ENCODE results near the gene GCNA. TPM values are rescaled to one million over a fixed set of nuclear protein-coding genes. Genes with fewer than 3 reads are reported as not detected.

The GCNA gene
- total and polyA plus RNA-seq, 2 of the 13 experiments (the other 11 are each of a cell fraction or from before 2014, with no cell fraction given): 0.38 to 0.66 TPM

DNA sequence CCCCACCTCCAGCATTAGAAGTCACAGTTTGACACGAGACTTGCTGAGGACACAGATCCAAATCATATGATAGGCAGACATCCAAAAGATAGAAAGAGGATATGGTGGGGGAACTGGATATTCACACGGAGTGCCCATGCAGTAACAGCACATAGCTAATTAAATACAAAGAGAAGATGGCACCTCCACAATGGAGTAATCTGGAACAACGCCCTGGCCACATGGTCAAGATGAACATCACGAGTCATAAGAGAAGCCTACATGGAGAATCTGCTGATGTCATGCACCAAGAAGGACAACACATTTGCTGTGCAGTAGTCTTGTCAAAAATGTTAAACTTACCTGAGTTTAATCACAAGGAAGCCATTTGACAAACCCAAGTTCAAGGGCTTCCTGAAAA, 79.0 kb downstream of the GCNA start:
- H3K9ac ChIP-seq (ENCODE audit: insufficient read depth, low read depth, low read length): no peak overlapping the region
- BruUV-seq (replicated peaks): no TSS peak
- no peak overlapping the region for H2AFZ ChIP-seq (ENCODE audit: low read length)
- H3K36me3 ChIP-seq (replicated peaks in 1 of 2; ENCODE audit: control insufficient read depth in 1 of 2, insufficient read depth in 2 of 2, low read length in 2 of 2): no peaks in the 10 kb centered on the region
- H3K9me3 ChIP-seq (ENCODE audit: low read length): no peaks in the 10 kb centered on the region
- no peak for DNase-seq (ENCODE audit: low spot score)
- no peak overlapping the region for H3K27ac ChIP-seq (ENCODE audit: extremely low read length, insufficient read depth, low read length)
- no peak for FAIRE-seq
- no peaks in the 10 kb centered on the region for H3K4me1 ChIP-seq (ENCODE audit: insufficient read depth, low read length)
- no peak overlapping the region for H3K4me3 ChIP-seq (replicated peaks in 1 of 3; ENCODE audit: insufficient read depth in 1 of 3, low read depth in 2 of 3, low read length in 3 of 3)
- H3K79me2 ChIP-seq (ENCODE audit: insufficient read depth, low read length): no peaks in the 10 kb centered on the region
- H3K4me2 ChIP-seq (ENCODE audit: low read depth, low read length): no peak overlapping the region
- POLR2A ChIA-PET: no interaction called here
- H3K27me3 ChIP-seq (ENCODE audit: control insufficient read depth in 1 of 2, insufficient read depth in 2 of 2, low read length in 2 of 2): peaks cover 0 to 3% of the 10 kb centered on the region in 2 experiments; a peak in 1 of 5 replicates
- in situ Hi-C loops (cut with HindIII; ENCODE audit: extremely low pct_ligation_motif_present, low pct_unique_long_range_greater_than_20kb) (no loop called here), intact Hi-C loops (cut with micrococcal nuclease; ENCODE audit: unreplicated experiment) (no loop called here)
- 52% methylated on average over 3 of the region's 4 CpGs for WGBS (ENCODE audit: low lambda C conversion rate)
- no peaks in the 10 kb centered on the region for H4K20me1 ChIP-seq (ENCODE audit: insufficient read depth, low read length)
- no peak for ATAC-seq
- CTCF ChIA-PET (ENCODE audit: low intra/inter-chr PET ratio, low total read pairs): no interaction called here
- TF ChIP-seq, protein P1, sequence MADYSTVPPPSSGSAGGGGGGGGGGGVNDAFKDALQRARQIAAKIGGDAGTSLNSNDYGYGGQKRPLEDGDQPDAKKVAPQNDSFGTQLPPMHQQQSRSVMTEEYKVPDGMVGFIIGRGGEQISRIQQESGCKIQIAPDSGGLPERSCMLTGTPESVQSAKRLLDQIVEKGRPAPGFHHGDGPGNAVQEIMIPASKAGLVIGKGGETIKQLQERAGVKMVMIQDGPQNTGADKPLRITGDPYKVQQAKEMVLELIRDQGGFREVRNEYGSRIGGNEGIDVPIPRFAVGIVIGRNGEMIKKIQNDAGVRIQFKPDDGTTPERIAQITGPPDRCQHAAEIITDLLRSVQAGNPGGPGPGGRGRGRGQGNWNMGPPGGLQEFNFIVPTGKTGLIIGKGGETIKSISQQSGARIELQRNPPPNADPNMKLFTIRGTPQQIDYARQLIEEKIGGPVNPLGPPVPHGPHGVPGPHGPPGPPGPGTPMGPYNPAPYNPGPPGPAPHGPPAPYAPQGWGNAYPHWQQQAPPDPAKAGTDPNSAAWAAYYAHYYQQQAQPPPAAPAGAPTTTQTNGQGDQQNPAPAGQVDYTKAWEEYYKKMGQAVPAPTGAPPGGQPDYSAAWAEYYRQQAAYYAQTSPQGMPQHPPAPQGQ (CRISPR knock-in tag; IDR thresholded peaks at IDR 0.05; ENCODE audit: borderline replicate concordance): no peak
- TF ChIP-seq SP1 (IDR thresholded peaks at IDR 0.05) (no peak), SP1 (CRISPR knock-in tag; IDR thresholded peaks at IDR 0.05) (no peak), HMG20A (CRISPR knock-in tag; IDR thresholded peaks at IDR 0.05; ENCODE audit: borderline replicate concordance) (no peak), TARDBP (CRISPR knock-in tag; IDR thresholded peaks at IDR 0.05) (no peak), SMARCE1 (IDR thresholded peaks at IDR 0.05; ENCODE audit: borderline replicate concordance) (no peak), SRSF4 (IDR thresholded peaks at IDR 0.05; ENCODE audit: low read depth, low read length, poor library complexity, severe bottlenecking) (no peak), CC2D1A (CRISPR knock-in tag; IDR thresholded peaks at IDR 0.05) (no peak)
- TF ChIP-seq, protein P2, sequence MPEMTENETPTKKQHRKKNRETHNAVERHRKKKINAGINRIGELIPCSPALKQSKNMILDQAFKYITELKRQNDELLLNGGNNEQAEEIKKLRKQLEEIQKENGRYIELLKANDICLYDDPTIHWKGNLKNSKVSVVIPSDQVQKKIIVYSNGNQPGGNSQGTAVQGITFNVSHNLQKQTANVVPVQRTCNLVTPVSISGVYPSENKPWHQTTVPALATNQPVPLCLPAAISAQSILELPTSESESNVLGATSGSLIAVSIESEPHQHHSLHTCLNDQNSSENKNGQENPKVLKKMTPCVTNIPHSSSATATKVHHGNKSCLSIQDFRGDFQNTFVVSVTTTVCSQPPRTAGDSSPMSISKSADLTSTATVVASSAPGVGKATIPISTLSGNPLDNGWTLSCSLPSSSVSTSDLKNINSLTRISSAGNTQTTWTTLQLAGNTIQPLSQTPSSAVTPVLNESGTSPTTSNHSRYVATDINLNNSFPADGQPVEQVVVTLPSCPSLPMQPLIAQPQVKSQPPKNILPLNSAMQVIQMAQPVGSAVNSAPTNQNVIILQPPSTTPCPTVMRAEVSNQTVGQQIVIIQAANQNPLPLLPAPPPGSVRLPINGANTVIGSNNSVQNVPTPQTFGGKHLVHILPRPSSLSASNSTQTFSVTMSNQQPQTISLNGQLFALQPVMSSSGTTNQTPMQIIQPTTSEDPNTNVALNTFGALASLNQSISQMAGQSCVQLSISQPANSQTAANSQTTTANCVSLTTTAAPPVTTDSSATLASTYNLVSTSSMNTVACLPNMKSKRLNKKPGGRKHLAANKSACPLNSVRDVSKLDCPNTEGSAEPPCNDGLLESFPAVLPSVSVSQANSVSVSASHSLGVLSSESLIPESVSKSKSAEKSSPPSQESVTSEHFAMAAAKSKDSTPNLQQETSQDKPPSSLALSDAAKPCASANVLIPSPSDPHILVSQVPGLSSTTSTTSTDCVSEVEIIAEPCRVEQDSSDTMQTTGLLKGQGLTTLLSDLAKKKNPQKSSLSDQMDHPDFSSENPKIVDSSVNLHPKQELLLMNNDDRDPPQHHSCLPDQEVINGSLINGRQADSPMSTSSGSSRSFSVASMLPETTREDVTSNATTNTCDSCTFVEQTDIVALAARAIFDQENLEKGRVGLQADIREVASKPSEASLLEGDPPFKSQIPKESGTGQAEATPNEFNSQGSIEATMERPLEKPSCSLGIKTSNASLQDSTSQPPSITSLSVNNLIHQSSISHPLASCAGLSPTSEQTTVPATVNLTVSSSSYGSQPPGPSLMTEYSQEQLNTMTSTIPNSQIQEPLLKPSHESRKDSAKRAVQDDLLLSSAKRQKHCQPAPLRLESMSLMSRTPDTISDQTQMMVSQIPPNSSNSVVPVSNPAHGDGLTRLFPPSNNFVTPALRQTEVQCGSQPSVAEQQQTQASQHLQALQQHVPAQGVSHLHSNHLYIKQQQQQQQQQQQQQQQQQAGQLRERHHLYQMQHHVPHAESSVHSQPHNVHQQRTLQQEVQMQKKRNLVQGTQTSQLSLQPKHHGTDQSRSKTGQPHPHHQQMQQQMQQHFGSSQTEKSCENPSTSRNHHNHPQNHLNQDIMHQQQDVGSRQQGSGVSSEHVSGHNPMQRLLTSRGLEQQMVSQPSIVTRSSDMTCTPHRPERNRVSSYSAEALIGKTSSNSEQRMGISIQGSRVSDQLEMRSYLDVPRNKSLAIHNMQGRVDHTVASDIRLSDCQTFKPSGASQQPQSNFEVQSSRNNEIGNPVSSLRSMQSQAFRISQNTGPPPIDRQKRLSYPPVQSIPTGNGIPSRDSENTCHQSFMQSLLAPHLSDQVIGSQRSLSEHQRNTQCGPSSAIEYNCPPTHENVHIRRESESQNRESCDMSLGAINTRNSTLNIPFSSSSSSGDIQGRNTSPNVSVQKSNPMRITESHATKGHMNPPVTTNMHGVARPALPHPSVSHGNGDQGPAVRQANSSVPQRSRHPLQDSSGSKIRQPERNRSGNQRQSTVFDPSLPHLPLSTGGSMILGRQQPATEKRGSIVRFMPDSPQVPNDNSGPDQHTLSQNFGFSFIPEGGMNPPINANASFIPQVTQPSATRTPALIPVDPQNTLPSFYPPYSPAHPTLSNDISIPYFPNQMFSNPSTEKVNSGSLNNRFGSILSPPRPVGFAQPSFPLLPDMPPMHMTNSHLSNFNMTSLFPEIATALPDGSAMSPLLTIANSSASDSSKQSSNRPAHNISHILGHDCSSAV (CRISPR knock-in tag; IDR thresholded peaks at IDR 0.05; ENCODE audit: borderline replicate concordance): no peak
- TF ChIP-seq, protein P3, sequence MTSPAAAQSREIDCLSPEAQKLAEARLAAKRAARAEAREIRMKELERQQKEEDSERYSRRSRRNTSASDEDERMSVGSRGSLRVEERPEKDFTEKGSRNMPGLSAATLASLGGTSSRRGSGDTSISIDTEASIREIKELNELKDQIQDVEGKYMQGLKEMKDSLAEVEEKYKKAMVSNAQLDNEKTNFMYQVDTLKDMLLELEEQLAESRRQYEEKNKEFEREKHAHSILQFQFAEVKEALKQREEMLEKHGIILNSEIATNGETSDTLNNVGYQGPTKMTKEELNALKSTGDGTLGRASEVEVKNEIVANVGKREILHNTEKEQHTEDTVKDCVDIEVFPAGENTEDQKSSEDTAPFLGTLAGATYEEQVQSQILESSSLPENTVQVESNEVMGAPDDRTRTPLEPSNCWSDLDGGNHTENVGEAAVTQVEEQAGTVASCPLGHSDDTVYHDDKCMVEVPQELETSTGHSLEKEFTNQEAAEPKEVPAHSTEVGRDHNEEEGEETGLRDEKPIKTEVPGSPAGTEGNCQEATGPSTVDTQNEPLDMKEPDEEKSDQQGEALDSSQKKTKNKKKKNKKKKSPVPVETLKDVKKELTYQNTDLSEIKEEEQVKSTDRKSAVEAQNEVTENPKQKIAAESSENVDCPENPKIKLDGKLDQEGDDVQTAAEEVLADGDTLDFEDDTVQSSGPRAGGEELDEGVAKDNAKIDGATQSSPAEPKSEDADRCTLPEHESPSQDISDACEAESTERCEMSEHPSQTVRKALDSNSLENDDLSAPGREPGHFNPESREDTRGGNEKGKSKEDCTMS (CRISPR knock-in tag; conservative IDR thresholded peaks at IDR 0.05): no peak
- TF ChIP-seq, protein P4, sequence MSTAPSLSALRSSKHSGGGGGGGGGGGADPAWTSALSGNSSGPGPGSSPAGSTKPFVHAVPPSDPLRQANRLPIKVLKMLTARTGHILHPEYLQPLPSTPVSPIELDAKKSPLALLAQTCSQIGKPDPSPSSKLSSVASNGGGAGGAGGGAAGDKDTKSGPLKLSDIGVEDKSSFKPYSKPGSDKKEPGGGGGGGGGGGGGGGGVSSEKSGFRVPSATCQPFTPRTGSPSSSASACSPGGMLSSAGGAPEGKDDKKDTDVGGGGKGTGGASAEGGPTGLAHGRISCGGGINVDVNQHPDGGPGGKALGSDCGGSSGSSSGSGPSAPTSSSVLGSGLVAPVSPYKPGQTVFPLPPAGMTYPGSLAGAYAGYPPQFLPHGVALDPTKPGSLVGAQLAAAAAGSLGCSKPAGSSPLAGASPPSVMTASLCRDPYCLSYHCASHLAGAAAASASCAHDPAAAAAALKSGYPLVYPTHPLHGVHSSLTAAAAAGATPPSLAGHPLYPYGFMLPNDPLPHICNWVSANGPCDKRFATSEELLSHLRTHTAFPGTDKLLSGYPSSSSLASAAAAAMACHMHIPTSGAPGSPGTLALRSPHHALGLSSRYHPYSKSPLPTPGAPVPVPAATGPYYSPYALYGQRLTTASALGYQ (CRISPR knock-in tag; IDR thresholded peaks at IDR 0.05): no peak
